GM18868 (cell line): ENCODE data around the gene FRMD7.
"Not testable (repeated sequence)": the region's sequence is repeated elsewhere in the genome, so short reads cannot be mapped to it uniquely, and the experiment has no call there.

Experiments
- ATAC-seq: cut with Tn5 transposase; IDR thresholded peaks from one replicate; pipeline ENCODE4 v1.9.1; 2021; ENCODE audit warnings: mild to moderate bottlenecking, moderate library complexity; ENCODE audit not compliant: unreplicated experiment

FRMD7 gene

GRCh38 chrX:132127743-132128142 lies at the start of gene FRMD7:
Gene FRMD7 (minus strand): TSS chrX:132128020. CDS start chrX:132127844, 176 bp downstream.
- ATAC-seq = no peak

- no peak for ATAC-seq
Measured at GRCh38 chrX:132173647-132174046, 45.8 kb upstream of the FRMD7 start.

- ATAC-seq = no peak
Measured at GRCh38 chrX:132171881-132172280, 44.1 kb upstream of the FRMD7 start.

- no peak for ATAC-seq
Measured at GRCh38 chrX:132171478-132171877, 43.7 kb upstream of the FRMD7 start.

- ATAC-seq = no peak
Measured at GRCh38 chrX:132169554-132169953, 41.7 kb upstream of the FRMD7 start.

- no peak for ATAC-seq
Measured at GRCh38 chrX:132165651-132166050, 37.8 kb upstream of the FRMD7 start.

GRCh38 chrX:132165005-132165404 lies 37.2 kb upstream of the FRMD7 start:
- ATAC-seq = no peak

- ATAC-seq = not testable (repeated sequence)
Measured at GRCh38 chrX:132163094-132163493, 35.3 kb upstream of the FRMD7 start.

GRCh38 chrX:132153166-132153565 lies 25.3 kb upstream of the FRMD7 start:
- ATAC-seq = no peak

- no peak for ATAC-seq
Measured at GRCh38 chrX:132146456-132146855, 18.6 kb upstream of the FRMD7 start.

GRCh38 chrX:132144061-132144460 lies 16.2 kb upstream of the FRMD7 start:
- ATAC-seq = no peak

GRCh38 chrX:132125906-132126305 lies 1.9 kb downstream of the FRMD7 start:
- no peak for ATAC-seq

- ATAC-seq = no peak
Measured at GRCh38 chrX:132120913-132121312, 6.9 kb downstream of the FRMD7 start.

GRCh38 chrX:132119821-132120515 lies 7.9 kb downstream of the FRMD7 start:
- ATAC-seq = no peak

GRCh38 chrX:132119283-132119682 lies 8.5 kb downstream of the FRMD7 start:
- no peak for ATAC-seq

GRCh38 chrX:132118358-132118757 lies 9.5 kb downstream of the FRMD7 start:
- no peak for ATAC-seq

GRCh38 chrX:132115792-132116191 lies 12.0 kb downstream of the FRMD7 start:
- ATAC-seq = no peak

GRCh38 chrX:132114607-132115006 lies 13.2 kb downstream of the FRMD7 start:
- ATAC-seq = no peak

- no peak for ATAC-seq
Measured at GRCh38 chrX:132107291-132107690, 20.5 kb downstream of the FRMD7 start.

- no peak for ATAC-seq
Measured at GRCh38 chrX:132101799-132102198, 26.0 kb downstream of the FRMD7 start.

- no peak for ATAC-seq
Measured at GRCh38 chrX:132101206-132101605, 26.6 kb downstream of the FRMD7 start.

GRCh38 chrX:132098704-132099103 lies 29.1 kb downstream of the FRMD7 start:
- not testable (repeated sequence) for ATAC-seq

- no peak for ATAC-seq
Measured at GRCh38 chrX:132094164-132094563, 33.7 kb downstream of the FRMD7 start.
